ENCODE data around the gene ARHGEF26. TPM values are rescaled to one million over a fixed set of nuclear protein-coding genes. Genes with fewer than 3 reads are reported as not detected.

The ARHGEF26 gene
- total and polyA plus RNA-seq, 2 donors: 18.2 to 21.3 TPM

- no peak overlapping the region for H3K4me3 ChIP-seq (ENCODE audit: low read depth, low read length)
- H3K27ac ChIP-seq (ENCODE audit: low read depth): no peak overlapping the region
- H3K36me3 ChIP-seq (ENCODE audit: insufficient read depth): no peaks in the 10 kb centered on the region
- DNase-seq (ENCODE audit: extremely low spot score): no peak
- WGBS: 70% methylated on average over 2 of the region's 2 CpGs
- no peaks in the 10 kb centered on the region for H3K4me1 ChIP-seq (ENCODE audit: insufficient read depth)
These were observed 123.5 kb downstream of the ARHGEF26 start for GRCh38 chr3:154244644-154245043.

- Histone ChIP-seq H3K36me3 (ENCODE audit: insufficient read depth) (no peaks in the 10 kb centered on the region), H3K27ac (ENCODE audit: low read depth) (no peak overlapping the region), H3K4me3 (ENCODE audit: low read depth, low read length) (no peak overlapping the region), H3K4me1 (ENCODE audit: insufficient read depth) (no peaks in the 10 kb centered on the region)
- WGBS: 90% methylated on average over 2 of the region's 2 CpGs
- DNase-seq (ENCODE audit: extremely low spot score): no peak
These were observed 126.7 kb downstream of the ARHGEF26 start for GRCh38 chr3:154247806-154248415.

- Histone ChIP-seq H3K4me1 (ENCODE audit: insufficient read depth) (no peaks in the 10 kb centered on the region), H3K4me3 (ENCODE audit: low read depth, low read length) (no peak overlapping the region), H3K36me3 (ENCODE audit: insufficient read depth) (no peaks in the 10 kb centered on the region), H3K27ac (ENCODE audit: low read depth) (no peak overlapping the region)
- 90% methylated on average over 4 of the region's 4 CpGs for WGBS
- DNase-seq (ENCODE audit: extremely low spot score): no peak
These were observed 129.1 kb downstream of the ARHGEF26 start for GRCh38 chr3:154250291-154250690.

- Histone ChIP-seq H3K27ac (ENCODE audit: low read depth) (no peak overlapping the region), H3K4me1 (ENCODE audit: insufficient read depth) (no peaks in the 10 kb centered on the region), H3K36me3 (ENCODE audit: insufficient read depth) (no peaks in the 10 kb centered on the region), H3K4me3 (ENCODE audit: low read depth, low read length) (no peak overlapping the region)
- DNase-seq (ENCODE audit: extremely low spot score): no peak
- 94% methylated on average over 3 of the region's 3 CpGs for WGBS
These were observed 130.4 kb downstream of the ARHGEF26 start for GRCh38 chr3:154251610-154252009.

GRCh38 chr3:154252759-154253638 is 131.8 kb downstream of the ARHGEF26 start:
- Histone ChIP-seq H3K27ac (ENCODE audit: low read depth) (no peak overlapping the region), H3K4me3 (ENCODE audit: low read depth, low read length) (no peak overlapping the region), H3K36me3 (ENCODE audit: insufficient read depth) (no peaks in the 10 kb centered on the region), H3K4me1 (ENCODE audit: insufficient read depth) (no peaks in the 10 kb centered on the region)
- 10% methylated on average over 11 of the region's 11 CpGs for WGBS
- DNase-seq (ENCODE audit: extremely low spot score): peak; percentile 81

- Histone ChIP-seq H3K36me3 (ENCODE audit: insufficient read depth) (no peaks in the 10 kb centered on the region), H3K4me3 (ENCODE audit: low read depth, low read length) (no peak overlapping the region), H3K4me1 (ENCODE audit: insufficient read depth) (no peaks in the 10 kb centered on the region), H3K27ac (ENCODE audit: low read depth) (no peak overlapping the region)
- DNase-seq (ENCODE audit: extremely low spot score): no peak
- 74% methylated on average over 8 of the region's 8 CpGs for WGBS
These were observed 133.3 kb downstream of the ARHGEF26 start for GRCh38 chr3:154254527-154254926.

GRCh38 chr3:154273381-154273780 is 152.2 kb downstream of the ARHGEF26 start:
- no peaks in the 10 kb centered on the region for H3K4me1 ChIP-seq (ENCODE audit: insufficient read depth)
- H3K36me3 ChIP-seq (ENCODE audit: insufficient read depth): peaks cover 2% of the 10 kb centered on the region
- no peak for DNase-seq (ENCODE audit: extremely low spot score)
- H3K4me3 ChIP-seq (ENCODE audit: low read depth, low read length): no peak overlapping the region
- H3K27ac ChIP-seq (ENCODE audit: low read depth): no peak overlapping the region
- 60% methylated on average over 2 of the region's 2 CpGs for WGBS

DNA sequence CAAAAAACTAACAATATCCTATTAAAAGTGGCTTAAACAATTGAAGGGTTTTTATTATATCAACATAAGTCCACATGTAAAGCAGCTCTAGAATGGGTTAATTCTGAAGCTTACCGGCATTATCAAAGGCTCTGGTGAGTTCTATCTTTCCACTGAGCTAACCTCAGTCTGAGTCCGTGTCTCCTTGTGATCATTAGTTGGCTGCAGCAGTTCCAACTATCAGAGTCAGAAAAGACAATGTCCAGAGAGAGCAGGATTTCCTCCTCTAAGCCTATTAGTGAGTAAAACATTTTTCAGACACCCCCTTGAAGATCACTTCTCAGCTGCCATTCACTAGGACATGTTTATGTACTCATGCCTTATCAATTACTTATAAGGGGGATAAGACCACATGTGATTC is 153.2 kb downstream of the ARHGEF26 start:
- peaks cover 2% of the 10 kb centered on the region for H3K36me3 ChIP-seq (ENCODE audit: insufficient read depth)
- H3K27ac ChIP-seq (ENCODE audit: low read depth): no peak overlapping the region
- H3K4me1 ChIP-seq (ENCODE audit: insufficient read depth): no peaks in the 10 kb centered on the region
- DNase-seq (ENCODE audit: extremely low spot score): no peak
- 18% methylated on average over 2 of the region's 2 CpGs for WGBS
- no peak overlapping the region for H3K4me3 ChIP-seq (ENCODE audit: low read depth, low read length)

DNA sequence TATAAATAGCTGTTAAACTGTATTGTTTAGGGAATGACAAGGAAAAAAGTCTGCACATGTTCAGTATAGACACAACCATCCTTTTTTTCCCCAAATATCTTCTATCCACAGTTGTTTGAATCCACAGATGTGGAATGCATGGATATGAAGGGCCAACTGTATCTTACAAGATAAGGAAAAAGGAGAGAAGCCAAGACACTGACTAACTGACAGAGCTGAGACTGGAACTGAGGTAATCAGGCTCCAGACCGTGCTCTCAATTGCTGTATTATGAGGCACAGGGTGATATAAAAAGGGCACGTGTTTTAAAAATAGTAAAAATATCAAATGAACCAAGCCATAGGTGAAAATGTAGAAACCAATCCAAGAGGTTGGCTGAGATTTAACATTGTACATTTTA is 154.1 kb downstream of the ARHGEF26 start:
- WGBS: 62% methylated on average over 2 of the region's 2 CpGs
- H3K4me3 ChIP-seq (ENCODE audit: low read depth, low read length): no peak overlapping the region
- H3K27ac ChIP-seq (ENCODE audit: low read depth): no peak overlapping the region
- peaks cover 2% of the 10 kb centered on the region for H3K36me3 ChIP-seq (ENCODE audit: insufficient read depth)
- no peak for DNase-seq (ENCODE audit: extremely low spot score)
- H3K4me1 ChIP-seq (ENCODE audit: insufficient read depth): no peaks in the 10 kb centered on the region

- no peaks in the 10 kb centered on the region for H3K4me1 ChIP-seq (ENCODE audit: insufficient read depth)
- 75% methylated on average over 2 of the region's 2 CpGs for WGBS
- peaks cover 2% of the 10 kb centered on the region for H3K36me3 ChIP-seq (ENCODE audit: insufficient read depth)
- H3K27ac ChIP-seq (ENCODE audit: low read depth): no peak overlapping the region
- H3K4me3 ChIP-seq (ENCODE audit: low read depth, low read length): no peak overlapping the region
- DNase-seq (ENCODE audit: extremely low spot score): no peak
These were observed 154.8 kb downstream of the ARHGEF26 start for GRCh38 chr3:154275965-154276364.

GRCh38 chr3:154280161-154280560 is 159.0 kb downstream of the ARHGEF26 start:
- Histone ChIP-seq H3K36me3 (ENCODE audit: insufficient read depth) (peaks cover 2% of the 10 kb centered on the region), H3K4me1 (ENCODE audit: insufficient read depth) (no peaks in the 10 kb centered on the region), H3K4me3 (ENCODE audit: low read depth, low read length) (no peak overlapping the region), H3K27ac (ENCODE audit: low read depth) (no peak overlapping the region)
- DNase-seq (ENCODE audit: extremely low spot score): no peak
- 95% methylated on average over 1 of the region's 1 CpG for WGBS

DNA sequence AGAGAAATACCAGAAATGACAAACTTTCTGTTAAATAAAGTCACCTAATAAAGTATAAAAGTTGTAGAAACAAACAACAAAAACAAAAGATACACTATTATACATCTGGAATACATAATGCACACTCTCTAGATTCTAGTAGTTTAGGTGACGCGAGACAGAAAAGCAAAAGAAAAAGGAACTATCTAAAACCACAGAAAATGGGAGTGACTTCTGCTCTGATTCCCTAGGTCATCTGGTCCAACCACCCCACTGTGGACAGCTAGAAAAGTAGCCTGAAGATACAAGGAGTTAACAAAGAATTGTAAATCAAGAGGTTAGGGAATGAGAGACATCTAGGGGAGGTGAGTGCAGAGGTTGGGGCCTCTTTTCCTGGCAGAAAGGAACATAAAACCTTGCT is 164.0 kb downstream of the ARHGEF26 start:
- DNase-seq (ENCODE audit: extremely low spot score): no peak

GRCh38 chr3:154290187-154290586 is 169.0 kb downstream of the ARHGEF26 start:
- Histone ChIP-seq H3K4me3 (ENCODE audit: low read depth, low read length) (no peak overlapping the region), H3K36me3 (ENCODE audit: insufficient read depth) (peaks cover 2% of the 10 kb centered on the region), H3K4me1 (ENCODE audit: insufficient read depth) (no peaks in the 10 kb centered on the region), H3K27ac (ENCODE audit: low read depth) (no peak overlapping the region)
- DNase-seq (ENCODE audit: extremely low spot score): no peak
- 99% methylated on average over 5 of the region's 5 CpGs for WGBS

More for the DNA sequence above, 164.0 kb downstream of the ARHGEF26 start:
- Histone ChIP-seq H3K4me1 (ENCODE audit: insufficient read depth) (no peaks in the 10 kb centered on the region), H3K27ac (ENCODE audit: low read depth) (no peak overlapping the region), H3K4me3 (ENCODE audit: low read depth, low read length) (no peak overlapping the region), H3K36me3 (ENCODE audit: insufficient read depth) (peaks cover 2% of the 10 kb centered on the region)
- WGBS: 89% methylated on average over 2 of the region's 2 CpGs

DNA sequence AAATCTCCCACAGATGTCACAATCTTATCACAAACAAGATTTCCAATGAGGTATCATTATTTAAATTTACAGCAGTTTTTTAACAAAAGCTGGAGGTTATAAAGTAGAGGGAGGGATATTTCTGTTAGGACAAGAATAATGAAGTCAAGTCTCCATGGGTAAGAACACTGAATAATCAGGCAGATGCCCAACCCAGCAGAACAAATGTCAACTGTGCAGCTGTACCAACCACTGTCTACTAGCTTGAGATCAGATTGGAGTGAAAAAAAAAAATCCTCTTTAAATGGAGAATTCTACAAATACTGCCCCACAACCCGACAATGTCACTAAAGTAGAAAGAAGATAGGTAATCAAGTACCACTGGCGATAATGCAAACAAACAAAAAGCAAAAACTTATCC is 172.8 kb downstream of the ARHGEF26 start:
- Histone ChIP-seq H3K36me3 (ENCODE audit: insufficient read depth) (peaks cover 5% of the 10 kb centered on the region), H3K4me3 (ENCODE audit: low read depth, low read length) (no peak overlapping the region), H3K27ac (ENCODE audit: low read depth) (no peak overlapping the region), H3K4me1 (ENCODE audit: insufficient read depth) (no peaks in the 10 kb centered on the region)
- no peak for DNase-seq (ENCODE audit: extremely low spot score)
- WGBS: 96% methylated on average over 2 of the region's 2 CpGs
